ENCODE results near the gene MACF1.
A peak's percentile ranks its signal among the peaks of the same experiment; 100 is the strongest.
"Not testable (repeated sequence)": the region's sequence is repeated elsewhere in the genome, so short reads cannot be mapped to it uniquely, and the experiment has no call there.

Gene MACF1

DNA sequence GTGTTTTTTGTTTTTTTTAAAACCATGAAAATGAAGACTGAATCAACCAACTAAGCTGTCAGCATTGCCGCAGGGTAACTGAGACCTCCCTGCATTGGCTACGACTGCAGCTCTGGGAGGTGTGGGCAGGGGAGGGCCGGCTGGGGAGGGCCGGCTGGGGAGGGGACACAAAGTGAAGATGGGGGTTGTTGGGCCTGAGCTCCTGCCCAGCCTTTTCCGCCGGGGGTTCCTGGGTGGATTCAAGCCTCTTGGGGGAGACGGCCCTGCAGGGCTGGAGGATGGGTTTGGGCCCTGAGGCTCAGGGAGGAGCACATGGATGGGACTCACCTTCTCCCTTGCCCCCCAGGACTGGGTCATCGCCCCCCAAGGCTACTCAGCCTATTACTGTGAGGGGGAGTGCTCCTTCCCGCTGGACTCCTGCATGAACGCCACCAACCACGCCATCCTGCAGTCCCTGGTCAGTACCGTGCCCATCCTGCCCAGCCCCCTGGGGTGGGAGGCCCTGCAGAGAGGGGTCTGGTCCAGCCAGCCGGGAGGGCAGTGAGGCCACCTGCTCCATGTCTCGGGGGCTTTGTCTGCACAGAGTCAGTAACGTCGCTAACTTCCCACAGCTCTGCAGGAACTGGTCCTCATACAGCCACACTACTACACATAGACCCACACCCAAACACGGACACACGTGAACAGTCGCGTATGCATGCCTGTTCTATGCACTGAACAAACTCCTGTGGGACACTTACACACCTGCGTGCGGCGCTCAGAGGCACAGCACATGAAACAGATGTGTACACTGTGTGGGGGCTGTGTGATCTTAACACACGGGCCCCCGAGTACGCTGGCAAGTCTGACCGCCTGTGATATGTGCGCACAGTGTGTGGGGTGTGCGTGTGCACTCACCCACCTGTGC lies 318.4 kb downstream of the MACF1 start:
- peaks cover 8% of the 10 kb centered on the region for H3K4me1 Mint-ChIP-seq (ENCODE audit: low read depth)
- H3K36me3 Mint-ChIP-seq (ENCODE audit: low read depth) = peaks cover 2% of the 10 kb centered on the region
- no peaks in the 10 kb centered on the region for H3K27me3 Mint-ChIP-seq (ENCODE audit: low read depth)
- no peak overlapping the region for H3K27ac Mint-ChIP-seq
- no peaks in the 10 kb centered on the region for H3K9me3 Mint-ChIP-seq
- no peak overlapping the region for H3K4me3 Mint-ChIP-seq

DNA sequence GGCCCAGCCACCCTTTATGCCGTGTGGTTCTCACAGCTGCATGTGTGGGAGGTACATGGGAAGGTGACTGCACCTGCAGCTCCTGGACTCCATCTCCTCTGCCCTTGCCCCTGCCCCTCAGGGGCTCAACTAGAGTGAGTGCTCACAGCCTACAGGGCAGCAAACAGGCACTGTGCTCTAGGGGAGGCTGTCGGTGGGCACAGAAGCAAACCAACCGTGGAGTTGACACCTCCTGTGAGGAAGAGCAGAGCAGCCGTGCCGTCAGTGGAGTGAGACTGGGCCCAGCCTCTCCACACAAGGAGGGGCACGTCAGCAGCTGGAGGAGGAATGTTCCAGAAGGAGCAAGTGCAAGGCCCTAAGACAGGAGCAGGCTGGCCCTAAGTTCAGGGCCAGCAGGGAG lies 319.7 kb downstream of the MACF1 start:
- Mint-ChIP-seq H3K9me3 (no peaks in the 10 kb centered on the region), H3K4me3 (no peak overlapping the region), H3K27ac (no peak overlapping the region), H3K27me3 (ENCODE audit: low read depth) (no peaks in the 10 kb centered on the region), H3K4me1 (ENCODE audit: low read depth) (peaks cover 8% of the 10 kb centered on the region), H3K36me3 (ENCODE audit: low read depth) (peaks cover 2% of the 10 kb centered on the region)

DNA sequence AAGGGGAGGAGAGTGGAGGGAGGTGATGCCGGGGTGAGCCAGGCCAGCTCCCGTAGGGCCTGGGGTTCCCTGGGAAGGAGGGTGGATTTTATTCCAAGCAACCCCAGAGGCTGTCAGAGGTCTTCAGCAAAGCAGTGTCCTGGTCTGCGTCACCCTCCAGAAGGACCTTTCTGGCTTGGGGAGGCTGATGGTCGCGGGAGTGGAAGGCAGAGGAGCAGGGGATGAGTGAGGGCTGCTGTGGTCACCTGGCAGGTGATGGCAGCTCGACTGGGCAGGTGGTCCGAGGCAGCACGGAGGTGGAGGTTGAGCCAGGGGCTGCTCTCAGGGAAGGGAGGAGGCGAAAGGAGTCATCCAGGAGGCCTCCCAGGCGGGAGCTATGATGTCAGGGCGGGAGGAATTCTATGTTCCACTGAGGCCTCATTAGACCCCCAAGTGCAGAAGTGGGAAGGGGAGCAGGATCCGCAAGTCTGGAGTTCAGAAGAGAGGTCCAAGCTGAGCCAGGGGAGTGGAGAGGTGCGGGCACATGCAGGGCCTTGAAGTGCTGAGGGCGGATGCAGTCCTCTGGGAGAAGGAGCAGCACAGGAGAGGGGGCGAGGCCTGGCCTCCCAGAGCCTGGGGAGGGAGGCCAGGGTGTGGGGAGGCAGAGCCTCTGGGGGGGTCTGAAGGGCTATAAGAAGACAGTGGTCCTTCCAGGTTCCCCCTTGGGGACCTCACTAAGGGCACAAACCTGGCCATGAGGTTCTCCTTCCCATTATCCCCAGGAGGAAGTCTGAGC lies 320.3 kb downstream of the MACF1 start:
- H3K4me1 Mint-ChIP-seq (ENCODE audit: low read depth) = peaks cover 8% of the 10 kb centered on the region
- H3K9me3 Mint-ChIP-seq = no peaks in the 10 kb centered on the region
- peak overlapping the region; percentile 41 for H3K27ac Mint-ChIP-seq
- H3K27me3 Mint-ChIP-seq (ENCODE audit: low read depth) = no peaks in the 10 kb centered on the region
- H3K36me3 Mint-ChIP-seq (ENCODE audit: low read depth) = peaks cover 2% of the 10 kb centered on the region
- H3K4me3 Mint-ChIP-seq = no peak overlapping the region

DNA sequence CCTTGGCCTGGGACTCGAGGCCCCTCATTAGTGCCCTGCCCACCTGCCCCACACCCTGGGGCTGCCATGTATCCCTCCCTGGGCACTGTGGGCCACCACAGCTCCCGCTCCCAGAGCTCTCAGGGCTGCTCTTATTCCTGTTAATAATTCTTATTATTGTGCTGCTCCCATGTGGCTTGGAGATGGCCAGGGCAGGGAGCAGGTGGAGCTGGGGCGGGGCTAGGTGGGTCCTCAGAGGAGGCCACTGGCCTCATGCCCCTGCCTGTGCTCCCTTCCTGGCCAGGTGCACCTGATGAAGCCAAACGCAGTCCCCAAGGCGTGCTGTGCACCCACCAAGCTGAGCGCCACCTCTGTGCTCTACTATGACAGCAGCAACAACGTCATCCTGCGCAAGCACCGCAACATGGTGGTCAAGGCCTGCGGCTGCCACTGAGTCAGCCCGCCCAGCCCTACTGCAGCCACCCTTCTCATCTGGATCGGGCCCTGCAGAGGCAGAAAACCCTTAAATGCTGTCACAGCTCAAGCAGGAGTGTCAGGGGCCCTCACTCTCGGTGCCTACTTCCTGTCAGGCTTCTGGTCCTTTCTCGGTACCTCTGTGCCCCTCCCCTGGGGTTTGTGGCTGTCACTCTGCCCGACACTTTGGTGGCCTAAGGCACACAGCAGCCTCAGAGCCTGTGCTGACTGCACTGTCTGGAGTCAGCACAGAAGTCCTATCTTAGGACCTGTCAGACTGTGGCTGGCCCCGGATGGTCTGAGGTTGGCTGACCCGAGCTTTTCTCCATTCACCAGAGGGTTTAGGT lies 321.1 kb downstream of the MACF1 start:
- no peak overlapping the region for H3K4me3 Mint-ChIP-seq
- peak overlapping the region; percentile 52 for H3K27ac Mint-ChIP-seq
- peaks cover 2% of the 10 kb centered on the region for H3K36me3 Mint-ChIP-seq (ENCODE audit: low read depth)
- no peaks in the 10 kb centered on the region for H3K9me3 Mint-ChIP-seq
- peaks cover 8% of the 10 kb centered on the region for H3K4me1 Mint-ChIP-seq (ENCODE audit: low read depth)
- no peaks in the 10 kb centered on the region for H3K27me3 Mint-ChIP-seq (ENCODE audit: low read depth)

DNA sequence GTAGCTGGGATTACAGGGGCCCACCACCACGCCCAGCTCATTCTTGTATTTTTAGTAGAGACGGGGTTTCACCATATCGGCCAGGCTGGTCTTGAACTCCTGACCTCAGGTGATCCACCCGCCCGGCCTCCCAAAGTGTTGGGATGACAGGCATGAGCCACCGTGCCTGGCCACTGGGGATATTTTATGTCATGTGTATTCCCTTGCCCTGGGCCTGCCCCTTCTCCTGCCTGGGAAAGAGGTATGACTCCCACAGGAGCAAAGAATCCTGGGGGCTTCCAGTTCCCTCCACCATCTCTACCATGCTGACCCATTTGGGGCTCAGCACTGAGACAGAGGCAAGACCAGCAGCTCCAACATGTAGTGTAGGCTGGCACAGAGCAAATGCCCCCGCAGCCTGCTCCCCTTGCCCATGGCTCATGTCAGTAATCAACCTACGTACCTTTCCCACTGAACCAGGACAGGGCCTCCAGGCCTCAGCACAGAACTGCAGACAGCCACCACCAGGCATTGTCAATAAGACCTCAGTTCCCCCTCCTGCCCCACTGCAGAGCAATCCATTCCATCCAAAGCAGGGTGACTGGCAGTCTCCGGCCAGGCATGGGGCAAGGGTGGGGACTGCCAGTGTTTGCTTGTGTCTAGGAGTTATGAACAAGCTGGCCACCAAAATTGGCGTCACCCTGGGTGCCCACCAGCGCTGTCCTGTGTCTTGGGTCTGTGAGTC lies 322.1 kb downstream of the MACF1 start:
- Mint-ChIP-seq H3K9me3 (no peaks in the 10 kb centered on the region), H3K4me1 (ENCODE audit: low read depth) (peaks cover 8% of the 10 kb centered on the region), H3K27me3 (ENCODE audit: low read depth) (no peaks in the 10 kb centered on the region), H3K36me3 (ENCODE audit: low read depth) (peaks cover 2% of the 10 kb centered on the region), H3K4me3 (no peak overlapping the region), H3K27ac (no peak overlapping the region)

DNA sequence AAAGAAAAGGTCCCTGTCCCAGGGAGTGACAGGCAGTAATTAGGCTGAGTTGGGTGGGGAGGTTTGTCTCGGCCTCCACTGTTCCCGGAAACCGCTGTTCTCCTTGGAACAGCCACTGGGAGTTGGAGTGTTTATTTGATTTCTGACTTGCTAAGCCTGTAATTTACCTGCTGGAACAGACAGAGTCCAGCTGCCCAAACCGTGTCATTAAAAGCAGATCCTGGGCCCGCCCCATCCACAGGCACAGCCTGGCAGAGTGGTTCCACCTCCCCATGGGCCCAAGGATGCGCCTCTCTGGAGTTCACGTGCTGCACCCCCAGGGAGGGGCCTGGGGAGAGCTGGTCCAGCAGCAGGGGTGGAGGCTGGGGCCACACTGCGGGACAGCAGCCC lies 322.7 kb downstream of the MACF1 start:
- not testable (repeated sequence) for H3K4me1 Mint-ChIP-seq (ENCODE audit: low read depth); H3K4me3 Mint-ChIP-seq; H3K36me3 Mint-ChIP-seq (ENCODE audit: low read depth); H3K27me3 Mint-ChIP-seq (ENCODE audit: low read depth); H3K27ac Mint-ChIP-seq; H3K9me3 Mint-ChIP-seq

DNA sequence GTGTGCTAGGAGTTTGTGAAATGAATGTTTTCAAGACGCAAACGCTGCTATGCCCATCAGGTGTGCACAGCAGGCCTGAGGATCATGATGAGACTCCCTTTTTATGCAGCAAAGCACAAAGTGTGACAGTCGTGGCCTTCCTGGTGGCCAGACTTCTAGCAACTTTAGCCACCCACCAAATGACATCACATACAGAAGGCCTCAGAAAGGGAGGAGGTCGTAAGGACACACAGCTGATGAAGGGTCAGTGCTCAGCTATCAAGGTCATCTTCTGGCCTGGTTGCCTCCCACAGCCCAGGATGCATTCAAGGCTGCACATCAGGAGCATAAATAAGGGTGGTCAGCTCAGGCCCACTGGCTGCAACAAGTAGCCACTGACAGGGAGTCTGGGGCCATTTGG lies 323.6 kb downstream of the MACF1 start:
- no peak overlapping the region for H3K4me3 Mint-ChIP-seq
- no peaks in the 10 kb centered on the region for H3K9me3 Mint-ChIP-seq
- peaks cover 8% of the 10 kb centered on the region for H3K4me1 Mint-ChIP-seq (ENCODE audit: low read depth)
- H3K27me3 Mint-ChIP-seq (ENCODE audit: low read depth) = no peaks in the 10 kb centered on the region
- H3K36me3 Mint-ChIP-seq (ENCODE audit: low read depth) = peaks cover 4% of the 10 kb centered on the region
- no peak overlapping the region for H3K27ac Mint-ChIP-seq

DNA sequence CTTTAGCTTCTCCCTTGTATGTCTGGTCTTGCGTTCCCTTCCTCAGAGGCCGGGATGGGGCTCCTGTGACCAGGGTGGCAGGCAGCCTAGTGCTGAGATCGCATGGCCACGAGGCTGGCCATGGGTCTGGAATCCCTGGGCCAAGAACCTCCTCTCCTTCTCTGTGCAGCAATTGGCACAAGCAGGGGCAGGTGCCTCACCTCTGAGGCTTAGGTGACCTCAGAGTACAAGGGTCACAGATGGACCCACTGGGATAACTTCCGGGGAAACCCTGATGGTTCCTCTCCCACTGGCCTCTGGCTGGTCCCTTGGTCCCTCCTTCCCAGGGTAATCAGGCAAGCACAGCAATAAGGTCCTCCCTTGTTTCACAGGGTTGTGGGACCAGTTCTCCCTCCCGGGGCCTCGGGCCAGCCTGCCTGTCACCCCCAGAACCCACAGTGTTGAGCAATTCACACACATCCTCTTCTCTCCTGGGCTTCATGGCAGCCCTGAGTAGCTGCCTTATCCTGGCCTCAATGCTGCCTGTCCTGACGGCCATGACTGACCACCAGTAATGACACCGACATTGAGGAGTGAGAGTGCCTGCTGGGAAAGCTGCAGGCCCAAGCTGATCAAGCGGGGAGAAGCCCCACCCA lies 325.5 kb downstream of the MACF1 start:
- no peak overlapping the region for H3K4me3 Mint-ChIP-seq
- no peak overlapping the region for H3K27ac Mint-ChIP-seq
- H3K9me3 Mint-ChIP-seq = no peaks in the 10 kb centered on the region
- H3K27me3 Mint-ChIP-seq (ENCODE audit: low read depth) = no peaks in the 10 kb centered on the region
- peaks cover 2% of the 10 kb centered on the region for H3K36me3 Mint-ChIP-seq (ENCODE audit: low read depth)
- peaks cover 8% of the 10 kb centered on the region for H3K4me1 Mint-ChIP-seq (ENCODE audit: low read depth)

DNA sequence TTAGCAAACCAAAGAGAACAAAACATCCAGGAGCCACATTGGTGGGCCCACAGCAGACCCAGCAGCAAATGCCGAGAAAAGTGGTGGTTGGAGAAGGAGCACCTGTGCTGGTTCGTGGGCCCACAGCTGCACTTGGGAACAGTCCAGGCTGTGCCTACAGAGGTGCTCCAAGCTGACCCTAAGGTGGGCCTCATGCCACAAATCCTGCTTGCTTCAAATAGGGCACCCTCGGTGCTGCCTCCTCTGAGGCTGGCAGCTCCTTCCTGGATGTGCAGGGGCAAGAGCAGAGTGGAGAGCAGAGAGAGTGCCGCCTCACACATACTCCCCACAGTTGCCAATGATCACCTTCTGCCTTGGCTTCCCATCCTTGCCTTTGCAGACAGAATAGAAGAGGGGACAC lies 327.0 kb downstream of the MACF1 start:
- H3K27ac Mint-ChIP-seq = no peak overlapping the region
- H3K4me1 Mint-ChIP-seq (ENCODE audit: low read depth) = no peaks in the 10 kb centered on the region
- no peaks in the 10 kb centered on the region for H3K9me3 Mint-ChIP-seq
- H3K27me3 Mint-ChIP-seq (ENCODE audit: low read depth) = no peaks in the 10 kb centered on the region
- no peak overlapping the region for H3K4me3 Mint-ChIP-seq
- H3K36me3 Mint-ChIP-seq (ENCODE audit: low read depth) = peaks cover 2% of the 10 kb centered on the region

DNA sequence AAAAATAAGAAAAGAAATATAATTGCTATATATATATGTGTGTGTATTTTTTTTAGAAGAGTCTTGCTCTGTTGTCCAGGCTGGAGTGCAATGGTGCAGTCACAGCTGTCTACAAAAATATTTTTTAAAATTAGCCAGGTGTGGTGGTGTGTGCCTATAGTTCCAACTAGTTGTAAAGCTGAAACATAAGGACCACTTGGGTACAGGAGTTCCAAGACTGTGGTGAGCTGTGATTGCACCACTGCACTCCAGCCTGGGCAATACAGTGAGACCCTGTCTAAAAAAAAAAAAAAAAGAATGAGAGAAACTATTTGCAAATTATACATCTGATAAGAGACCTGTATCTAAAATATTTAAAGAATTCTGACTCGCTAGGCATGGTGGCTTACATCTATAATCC lies 328.9 kb downstream of the MACF1 start:
- Mint-ChIP-seq H3K27ac (no peak overlapping the region), H3K27me3 (ENCODE audit: low read depth) (no peaks in the 10 kb centered on the region), H3K9me3 (no peaks in the 10 kb centered on the region), H3K4me3 (no peak overlapping the region), H3K36me3 (ENCODE audit: low read depth) (peaks cover 3% of the 10 kb centered on the region), H3K4me1 (ENCODE audit: low read depth) (peaks cover under 1% of the 10 kb centered on the region)
